Fibroblast of lung (primary cell): ENCODE results near the gene MED31.

Experiments used
- EZH2 ChIP-seq: IDR thresholded peaks from 2 replicates; pipeline ENCODE4 v1.5.1; 2012; ENCODE audit warnings: low read length, control low read depth, mild to moderate bottlenecking; ENCODE audit errors: missing control alignments
- TF ChIP-seq, protein P1 (sequence below), 2 donors: IDR thresholded peaks in 1 of 2; conservative IDR thresholded peaks in 1 of 2; 1 replicate in 1 of 2; 2 replicates in 1 of 2; pipeline ENCODE4 v1.5.1; 2011 to 2012; ENCODE audit warnings: low read length in 2 of 2, control low read depth in 1 of 2, inconsistent platforms in 1 of 2, low read depth in 1 of 2, mild to moderate bottlenecking in 1 of 2

DNA sequence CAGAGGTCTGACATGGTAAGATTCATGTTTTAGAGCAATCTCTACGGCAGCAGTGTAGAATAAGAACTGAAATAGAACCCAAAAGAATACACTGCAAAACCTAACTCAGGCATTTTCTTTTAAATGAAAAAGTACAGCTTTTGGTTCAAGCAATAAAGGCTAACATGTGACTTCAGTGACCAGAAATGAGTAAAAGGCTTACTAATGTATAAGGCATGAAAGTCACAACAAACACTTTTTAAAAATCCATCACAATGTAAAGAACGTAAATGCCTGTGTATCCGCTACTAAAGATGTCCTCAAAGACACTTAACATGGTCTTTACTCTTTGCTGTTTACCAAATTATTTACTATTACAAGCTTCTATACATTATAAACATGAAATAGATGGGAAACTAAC is 27.5 kb downstream of the MED31 start:
- TF ChIP-seq, protein P1, sequence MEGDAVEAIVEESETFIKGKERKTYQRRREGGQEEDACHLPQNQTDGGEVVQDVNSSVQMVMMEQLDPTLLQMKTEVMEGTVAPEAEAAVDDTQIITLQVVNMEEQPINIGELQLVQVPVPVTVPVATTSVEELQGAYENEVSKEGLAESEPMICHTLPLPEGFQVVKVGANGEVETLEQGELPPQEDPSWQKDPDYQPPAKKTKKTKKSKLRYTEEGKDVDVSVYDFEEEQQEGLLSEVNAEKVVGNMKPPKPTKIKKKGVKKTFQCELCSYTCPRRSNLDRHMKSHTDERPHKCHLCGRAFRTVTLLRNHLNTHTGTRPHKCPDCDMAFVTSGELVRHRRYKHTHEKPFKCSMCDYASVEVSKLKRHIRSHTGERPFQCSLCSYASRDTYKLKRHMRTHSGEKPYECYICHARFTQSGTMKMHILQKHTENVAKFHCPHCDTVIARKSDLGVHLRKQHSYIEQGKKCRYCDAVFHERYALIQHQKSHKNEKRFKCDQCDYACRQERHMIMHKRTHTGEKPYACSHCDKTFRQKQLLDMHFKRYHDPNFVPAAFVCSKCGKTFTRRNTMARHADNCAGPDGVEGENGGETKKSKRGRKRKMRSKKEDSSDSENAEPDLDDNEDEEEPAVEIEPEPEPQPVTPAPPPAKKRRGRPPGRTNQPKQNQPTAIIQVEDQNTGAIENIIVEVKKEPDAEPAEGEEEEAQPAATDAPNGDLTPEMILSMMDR (conservative IDR thresholded peaks at IDR 0.05 in 1 of 2, IDR thresholded peaks at IDR 0.05 in 1 of 2; ENCODE audit: low read depth in 1 of 2, low read length in 2 of 2), result no peak
- no peak for TF ChIP-seq EZH2
